HG03342 (cell line): ENCODE data around the gene MB21D2.

Experiments
- ATAC-seq: cut with Tn5 transposase; IDR thresholded peaks from one replicate; pipeline ENCODE4 v1.9.1; 2021; ENCODE audit warnings: mild to moderate bottlenecking, moderate library complexity; ENCODE audit not compliant: unreplicated experiment

The MB21D2 gene

GRCh38 chr3:192835818-192836815 lies 81.5 kb downstream of the MB21D2 start:
- ATAC-seq = no peak

GRCh38 chr3:192834428-192834827 lies 83.2 kb downstream of the MB21D2 start:
- ATAC-seq = no peak

- no peak for ATAC-seq
These were observed 84.3 kb downstream of the MB21D2 start for GRCh38 chr3:192833177-192833890.

- ATAC-seq = no peak
These were observed 85.8 kb downstream of the MB21D2 start for GRCh38 chr3:192831801-192832347.

- peak; percentile 49 for ATAC-seq
These were observed 86.5 kb downstream of the MB21D2 start for GRCh38 chr3:192831111-192831644.

- ATAC-seq = peak; percentile 38
These were observed 87.2 kb downstream of the MB21D2 start for GRCh38 chr3:192830291-192831110.

GRCh38 chr3:192827863-192828594 lies 89.6 kb downstream of the MB21D2 start:
- no peak for ATAC-seq

- no peak for ATAC-seq
These were observed 90.4 kb downstream of the MB21D2 start for GRCh38 chr3:192827208-192827607.

- no peak for ATAC-seq
These were observed 91.2 kb downstream of the MB21D2 start for GRCh38 chr3:192826214-192827006.

- peak; percentile 65 for ATAC-seq
These were observed 91.9 kb downstream of the MB21D2 start for GRCh38 chr3:192825657-192826200.

- no peak for ATAC-seq
These were observed 92.4 kb downstream of the MB21D2 start for GRCh38 chr3:192825216-192825615.

GRCh38 chr3:192824313-192824712 lies 93.3 kb downstream of the MB21D2 start:
- ATAC-seq = no peak

GRCh38 chr3:192821161-192821560 lies 96.5 kb downstream of the MB21D2 start:
- ATAC-seq = no peak

- ATAC-seq = no peak
These were observed 97.5 kb downstream of the MB21D2 start for GRCh38 chr3:192820161-192820560.

GRCh38 chr3:192819001-192819569 lies 98.6 kb downstream of the MB21D2 start:
- ATAC-seq = peak; percentile 39

GRCh38 chr3:192818126-192818525 lies 99.5 kb downstream of the MB21D2 start:
- no peak for ATAC-seq

- no peak for ATAC-seq
These were observed 100.2 kb downstream of the MB21D2 start for GRCh38 chr3:192817506-192817905.

- peak; percentile 53 for ATAC-seq
These were observed 100.6 kb downstream of the MB21D2 start for GRCh38 chr3:192817053-192817452.
